Gastrocnemius medialis (tissue), 4 donors: ENCODE measurements around the gene ZNF76. TPM values are rescaled to one million over a fixed set of nuclear protein-coding genes. Genes with fewer than 3 reads are reported as not detected.
"Not testable (repeated sequence)": the region's sequence is repeated elsewhere in the genome, so short reads cannot be mapped to it uniquely, and the experiment has no call there.

Experiments used
- ATAC-seq, 2 donors: fragments of 150-250 bp; one replicate each; pipeline ENCODE4 v1.9.1; 2016
- DNase-seq, 2 donors: peaks; one replicate each; pipeline ENCODE4 v3.0.0-alpha.2; 2019
- H3K27ac ChIP-seq, 4 donors: fragments of 200-600 bp; sonication (generic); 1 replicate in 1 of 4; 2 replicates in 3 of 4; pipeline ENCODE4 v1.5.1; 2016 to 2018; ENCODE audit warnings: mild to moderate bottlenecking in 2 of 4, moderate library complexity in 1 of 4
- H3K27me3 ChIP-seq, 3 donors: fragments of 200-600 bp; sonication (generic) in 2 of 3; 1 replicate in 1 of 3; 2 replicates in 2 of 3; pipeline versions ENCODE4 v1.5.1 to v1.6.0; 2016 to 2019; ENCODE audit warnings: mild to moderate bottlenecking in 1 of 3, moderate library complexity in 1 of 3
- H3K36me3 ChIP-seq, 2 donors: fragments of 200-600 bp; sonication (generic) in 1 of 2; one replicate each; pipeline ENCODE4 v1.5.1; 2017 to 2018
- H3K4me1 ChIP-seq, 2 donors: fragments of 200-600 bp; sonication (generic) in 1 of 2; one replicate each; pipeline ENCODE4 v1.5.1; 2016 to 2017; ENCODE audit warnings: mild to moderate bottlenecking in 2 of 2
- H3K4me3 ChIP-seq, 4 donors: fragments of 200-600 bp; sonication (generic) in 3 of 4; 1 replicate in 1 of 4; 2 replicates in 3 of 4; pipeline ENCODE4 v1.5.1; 2016 to 2019; ENCODE audit warnings: mild to moderate bottlenecking in 2 of 4
- H3K9me3 ChIP-seq, 3 donors: fragments of 200-600 bp; sonication (generic) in 2 of 3; 1 replicate in 1 of 3; 2 replicates in 2 of 3; pipeline ENCODE4 v1.5.1; 2016 to 2019
- POLR2A ChIP-seq, 2 donors: fragments of 450-650 bp; IDR thresholded peaks; one replicate each; pipeline ENCODE4 v1.6.1; 2017; ENCODE audit warnings: antibody characterized with exemption in 2 of 2, mild to moderate bottlenecking in 2 of 2, moderate library complexity in 2 of 2
- in situ Hi-C, 4 donors: fragments of 200-750 bp; cut with MboI; loops; one replicate each; pipeline versions ENCODE4 v1.15.0 to v1.8.0; 2017; ENCODE audit warnings: low sequenced_read_pairs in 4 of 4
- intact Hi-C: fragments of 100-400 bp; cut with DNase I; formaldehyde crosslinking; loops from one replicate; pipeline ENCODE4 v1.15.1; 2023; ENCODE audit warnings: low total_unique reads
- total RNA-seq, 4 donors: library from RNA; depleted of rRNA; stranded (reverse); fragments of >200 nt; gene quantifications; one replicate each; pipeline versions ENCODE4 v1.1.0 to v1.2.3, GENCODE V29; 2016
- TF ChIP-seq, protein P1 (sequence below), 5 experiments: fragments of 450-650 bp in 3 of 5; fragments of 200-600 bp in 2 of 5; sonication (generic) in 2 of 5; IDR thresholded peaks in 4 of 5; conservative IDR thresholded peaks in 1 of 5; 1 replicate in 4 of 5; 2 replicates in 1 of 5; pipeline ENCODE4 v1.5.1; 2016 to 2019; ENCODE audit warnings: antibody characterized with exemption in 5 of 5, mild to moderate bottlenecking in 3 of 5, moderate library complexity in 3 of 5

The ZNF76 gene
- total RNA-seq, 4 donors from 2014 or later: 26.1 to 35.2 (median 27.5) TPM

- peaks cover 3 to 10% of the 10 kb centered on the region in 2 donors for H3K4me1 ChIP-seq
- no peaks in the 10 kb centered on the region for H3K36me3 ChIP-seq
- ATAC-seq: no peak
- DNase-seq: no peak
- H3K27me3 ChIP-seq: no peaks in the 10 kb centered on the region
- no peak overlapping the region for H3K4me3 ChIP-seq
- intact Hi-C loops: loop anchor here (5.0 kb wide), 1 partner anchor 121 kb away; no protein-coding TSS in a partner anchor
- H3K9me3 ChIP-seq: no peaks in the 10 kb centered on the region
- in situ Hi-C loops: no loop called here
- TF ChIP-seq, protein P1, sequence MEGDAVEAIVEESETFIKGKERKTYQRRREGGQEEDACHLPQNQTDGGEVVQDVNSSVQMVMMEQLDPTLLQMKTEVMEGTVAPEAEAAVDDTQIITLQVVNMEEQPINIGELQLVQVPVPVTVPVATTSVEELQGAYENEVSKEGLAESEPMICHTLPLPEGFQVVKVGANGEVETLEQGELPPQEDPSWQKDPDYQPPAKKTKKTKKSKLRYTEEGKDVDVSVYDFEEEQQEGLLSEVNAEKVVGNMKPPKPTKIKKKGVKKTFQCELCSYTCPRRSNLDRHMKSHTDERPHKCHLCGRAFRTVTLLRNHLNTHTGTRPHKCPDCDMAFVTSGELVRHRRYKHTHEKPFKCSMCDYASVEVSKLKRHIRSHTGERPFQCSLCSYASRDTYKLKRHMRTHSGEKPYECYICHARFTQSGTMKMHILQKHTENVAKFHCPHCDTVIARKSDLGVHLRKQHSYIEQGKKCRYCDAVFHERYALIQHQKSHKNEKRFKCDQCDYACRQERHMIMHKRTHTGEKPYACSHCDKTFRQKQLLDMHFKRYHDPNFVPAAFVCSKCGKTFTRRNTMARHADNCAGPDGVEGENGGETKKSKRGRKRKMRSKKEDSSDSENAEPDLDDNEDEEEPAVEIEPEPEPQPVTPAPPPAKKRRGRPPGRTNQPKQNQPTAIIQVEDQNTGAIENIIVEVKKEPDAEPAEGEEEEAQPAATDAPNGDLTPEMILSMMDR (IDR thresholded peaks at IDR 0.05 in 4 of 5, conservative IDR thresholded peaks at IDR 0.05 in 1 of 5): no peak
- no peak for TF ChIP-seq POLR2A (IDR thresholded peaks at IDR 0.05)
- no peak overlapping the region for H3K27ac ChIP-seq
These were observed 61.6 kb downstream of the ZNF76 start for GRCh38 chr6:35321091-35321490.

DNA sequence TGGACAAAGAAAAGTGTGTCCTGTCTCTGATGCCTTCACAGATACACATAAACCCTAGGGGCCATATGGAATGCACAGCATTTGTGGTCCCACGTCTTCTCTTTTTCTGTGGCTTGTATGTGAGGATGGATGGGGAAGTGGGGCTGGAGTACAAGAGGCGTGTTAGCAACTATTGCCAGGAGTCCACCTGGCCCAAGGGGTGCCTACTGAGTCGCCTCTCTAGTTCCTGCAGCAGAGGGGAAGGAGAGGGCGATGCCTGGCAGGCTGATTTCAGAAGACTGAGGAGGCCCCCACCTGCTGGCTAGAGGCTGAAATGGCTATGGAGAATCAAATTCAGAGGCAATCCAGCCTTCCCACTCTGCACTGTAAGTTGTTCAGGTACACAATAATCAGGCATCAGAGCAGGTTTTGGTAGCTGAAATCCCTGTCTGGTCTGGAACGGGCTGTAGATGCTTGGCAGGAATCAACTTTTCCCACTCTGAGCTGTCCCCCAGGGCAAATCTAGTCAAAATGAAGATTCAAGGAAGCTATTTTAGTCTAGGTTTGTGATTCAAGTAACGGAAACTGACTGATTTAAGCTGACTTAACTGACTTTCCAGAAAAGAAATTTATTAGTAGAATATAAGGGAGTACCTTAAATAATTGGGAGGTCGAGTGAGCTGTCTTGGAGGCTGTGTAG is 68.0 kb downstream of the ZNF76 start:
- no peak for DNase-seq
- in situ Hi-C loops: no loop called here
- no peak overlapping the region for H3K27ac ChIP-seq
- H3K27me3 ChIP-seq: no peaks in the 10 kb centered on the region
- TF ChIP-seq, protein P1 (IDR thresholded peaks at IDR 0.05 in 4 of 5, conservative IDR thresholded peaks at IDR 0.05 in 1 of 5): peak in 4 of 5 experiments; percentile 13 to 36 (median 33)
- TF ChIP-seq POLR2A (IDR thresholded peaks at IDR 0.05): no peak
- intact Hi-C loops: loop anchor here (5.0 kb wide), 1 partner anchor 35 kb away; no protein-coding TSS in a partner anchor
- no peaks in the 10 kb centered on the region for H3K36me3 ChIP-seq
- H3K9me3 ChIP-seq: no peaks in the 10 kb centered on the region
- ATAC-seq: peak in 1 of 2 donors; percentile 44
- H3K4me3 ChIP-seq: no peak overlapping the region
- H3K4me1 ChIP-seq: no peaks in the 10 kb centered on the region

- no peaks in the 10 kb centered on the region for H3K4me1 ChIP-seq
- in situ Hi-C loops (no loop called here), intact Hi-C loops (loop anchor here (5.0 kb wide), 1 partner anchor 36 kb away; no protein-coding TSS in a partner anchor)
- no peak overlapping the region for H3K4me3 ChIP-seq
- no peak overlapping the region for H3K27ac ChIP-seq
- ATAC-seq (no peak), DNase-seq (no peak)
- no peaks in the 10 kb centered on the region for H3K27me3 ChIP-seq
- H3K9me3 ChIP-seq: no peaks in the 10 kb centered on the region
- H3K36me3 ChIP-seq: no peaks in the 10 kb centered on the region
- TF ChIP-seq, protein P1 (IDR thresholded peaks at IDR 0.05 in 4 of 5, conservative IDR thresholded peaks at IDR 0.05 in 1 of 5): no peak
- TF ChIP-seq POLR2A (IDR thresholded peaks at IDR 0.05): no peak
These were observed 68.7 kb downstream of the ZNF76 start for GRCh38 chr6:35328108-35328723.

- in situ Hi-C loops, H3K4me1 ChIP-seq, H3K27me3 ChIP-seq, H3K27ac ChIP-seq, H3K4me3 ChIP-seq, H3K9me3 ChIP-seq, ATAC-seq, DNase-seq, H3K36me3 ChIP-seq: not testable (repeated sequence)
- intact Hi-C loops: loop anchor here (5.0 kb wide), 1 partner anchor 37 kb away; no protein-coding TSS in a partner anchor
These were observed 69.4 kb downstream of the ZNF76 start for GRCh38 chr6:35328965-35329364.

DNA sequence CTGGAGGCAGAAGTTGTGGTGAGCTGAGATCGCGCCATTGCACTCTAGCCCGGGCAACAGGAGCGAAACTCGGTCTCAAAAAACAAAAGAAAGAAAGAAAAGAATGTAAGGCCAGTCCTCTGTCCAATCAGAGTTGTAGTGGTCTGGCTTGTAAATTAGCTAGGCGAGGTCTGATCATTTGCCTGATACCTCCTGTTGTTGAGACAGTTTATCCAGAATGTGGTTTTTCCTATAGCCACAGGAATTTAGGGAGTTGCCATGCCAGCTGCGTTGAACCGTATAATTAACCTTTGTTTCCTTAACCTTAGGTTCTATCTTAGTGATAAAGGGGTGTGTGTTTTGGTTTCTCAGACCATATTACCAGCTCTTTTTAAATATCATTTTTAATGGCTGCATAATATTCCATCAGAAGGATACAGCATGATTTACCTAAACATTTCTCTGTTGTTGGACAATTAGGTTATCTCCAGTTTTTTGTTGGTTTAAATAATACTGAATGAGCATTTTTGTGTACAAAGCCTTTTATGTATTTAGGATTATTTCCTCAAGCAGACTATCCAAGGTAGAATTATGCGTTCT is 71.1 kb downstream of the ZNF76 start:
- H3K4me3 ChIP-seq: no peak overlapping the region
- H3K36me3 ChIP-seq: no peaks in the 10 kb centered on the region
- no peaks in the 10 kb centered on the region for H3K4me1 ChIP-seq
- no peaks in the 10 kb centered on the region for H3K9me3 ChIP-seq
- TF ChIP-seq, protein P1 (IDR thresholded peaks at IDR 0.05 in 4 of 5, conservative IDR thresholded peaks at IDR 0.05 in 1 of 5): no peak
- TF ChIP-seq POLR2A (IDR thresholded peaks at IDR 0.05): no peak
- intact Hi-C loops (no loop called here), in situ Hi-C loops (no loop called here)
- no peak overlapping the region for H3K27ac ChIP-seq
- H3K27me3 ChIP-seq: no peaks in the 10 kb centered on the region
- ATAC-seq (no peak), DNase-seq (no peak)

- in situ Hi-C loops, DNase-seq, H3K27ac ChIP-seq, H3K27me3 ChIP-seq, H3K4me3 ChIP-seq, ATAC-seq, H3K36me3 ChIP-seq, intact Hi-C loops, H3K4me1 ChIP-seq, H3K9me3 ChIP-seq: not testable (repeated sequence)
These were observed 72.7 kb downstream of the ZNF76 start for GRCh38 chr6:35332074-35332887.
